Vagina (tissue), 2 donors: ENCODE data around the gene RETREG1. TPM values are rescaled to one million over a fixed set of nuclear protein-coding genes. Genes with fewer than 3 reads are reported as not detected.
A peak's percentile ranks its signal among the peaks of the same experiment; 100 is the strongest.

Experiments used
- DNase-seq, 2 donors: peaks; one replicate each; pipeline ENCODE4 v3.0.0-alpha.2; 2017; ENCODE audit errors: extremely low spot score in 2 of 2
- H3K27ac ChIP-seq: fragments of 200-600 bp; sonication (generic); one replicate; pipeline ENCODE4 v1.5.1; 2019
- H3K27me3 ChIP-seq: fragments of 200-600 bp; sonication (generic); one replicate; pipeline ENCODE4 v1.5.1; 2019
- H3K36me3 ChIP-seq, 2 donors: fragments of 200-600 bp; sonication (generic); one replicate each; pipeline ENCODE4 v1.5.1; 2017 to 2019
- H3K4me1 ChIP-seq: fragments of 200-600 bp; sonication (generic); one replicate; pipeline ENCODE4 v1.5.1; 2019
- H3K4me3 ChIP-seq, 2 donors: fragments of 200-600 bp; sonication (generic); 1 replicate in 1 of 2; 2 replicates in 1 of 2; pipeline ENCODE4 v1.5.1; 2016 to 2019
- H3K9me3 ChIP-seq: fragments of 200-600 bp; sonication (generic); one replicate; pipeline ENCODE4 v1.5.1; 2019
- CTCF ChIP-seq, 3 experiments: fragments of 450-650 bp in 2 of 3; fragments of 200-600 bp in 1 of 3; sonication (generic) in 1 of 3; IDR thresholded peaks; one replicate each; pipeline ENCODE4 v1.5.1; 2017 to 2019; ENCODE audit warnings: antibody characterized with exemption in 3 of 3, mild to moderate bottlenecking in 2 of 3, moderate library complexity in 2 of 3
- POLR2A ChIP-seq, 2 donors: fragments of 450-650 bp; IDR thresholded peaks; one replicate each; pipeline ENCODE4 v1.6.1; 2017; ENCODE audit warnings: antibody characterized with exemption in 2 of 2, mild to moderate bottlenecking in 2 of 2, moderate library complexity in 2 of 2
- POLR2AphosphoS5 ChIP-seq, 2 donors: sonication (generic); formaldehyde crosslinking; IDR thresholded peaks; one replicate each; pipeline ENCODE4 v1.9.0; 2017; ENCODE audit warnings: antibody characterized with exemption in 2 of 2, mild to moderate bottlenecking in 2 of 2, low read depth in 1 of 2; ENCODE audit not compliant: insufficient read depth in 1 of 2
- intact Hi-C: fragments of 100-400 bp; cut with DNase I; formaldehyde crosslinking; loops from one replicate; pipeline ENCODE4 v1.15.1; 2023
- total RNA-seq: library from RNA; depleted of rRNA; stranded (reverse); fragments of >200 nt; gene quantifications from one replicate; pipeline ENCODE4 v1.2.3, GENCODE V29; 2016

RETREG1 gene
- total RNA-seq, 1 donor from 2014 or later = 27.7 TPM

GRCh38 chr5:16663840-16664239 lies 47.0 kb upstream of the RETREG1 start:
- H3K27me3 ChIP-seq = no peaks in the 10 kb centered on the region
- no peak for DNase-seq
- intact Hi-C loops = no loop called here
- H3K4me1 ChIP-seq = peaks cover 9% of the 10 kb centered on the region
- H3K36me3 ChIP-seq = peaks cover 0 to 10% of the 10 kb centered on the region in 2 donors
- no peak overlapping the region for H3K27ac ChIP-seq
- no peak for TF ChIP-seq POLR2AphosphoS5 (IDR thresholded peaks at IDR 0.05; ENCODE audit: insufficient read depth in 1 of 2, low read depth in 1 of 2)
- TF ChIP-seq POLR2A (IDR thresholded peaks at IDR 0.05) = no peak
- H3K4me3 ChIP-seq = no peak overlapping the region
- H3K9me3 ChIP-seq = no peaks in the 10 kb centered on the region

GRCh38 chr5:16661713-16662112 lies 44.9 kb upstream of the RETREG1 start:
- DNase-seq = no peak
- no peak for TF ChIP-seq CTCF (IDR thresholded peaks at IDR 0.05)
- TF ChIP-seq POLR2A (IDR thresholded peaks at IDR 0.05) = no peak
- TF ChIP-seq POLR2AphosphoS5 (IDR thresholded peaks at IDR 0.05; ENCODE audit: insufficient read depth in 1 of 2, low read depth in 1 of 2) = no peak
- intact Hi-C loops = no loop called here
- Histone ChIP-seq H3K4me1 (peaks cover 9% of the 10 kb centered on the region), H3K9me3 (no peaks in the 10 kb centered on the region), H3K4me3 (no peak overlapping the region), H3K27me3 (no peaks in the 10 kb centered on the region), H3K27ac (no peak overlapping the region), H3K36me3 (no peaks in the 10 kb centered on the region)

GRCh38 chr5:16660982-16661381 lies 44.2 kb upstream of the RETREG1 start:
- no peaks in the 10 kb centered on the region for H3K9me3 ChIP-seq
- no peak overlapping the region for H3K4me3 ChIP-seq
- no peak for DNase-seq
- peaks cover 7% of the 10 kb centered on the region for H3K4me1 ChIP-seq
- no peak overlapping the region for H3K27ac ChIP-seq
- H3K36me3 ChIP-seq = no peaks in the 10 kb centered on the region
- intact Hi-C loops = no loop called here
- no peaks in the 10 kb centered on the region for H3K27me3 ChIP-seq
- TF ChIP-seq CTCF (IDR thresholded peaks at IDR 0.05) = no peak
- TF ChIP-seq POLR2AphosphoS5 (IDR thresholded peaks at IDR 0.05; ENCODE audit: insufficient read depth in 1 of 2, low read depth in 1 of 2) = no peak
- no peak for TF ChIP-seq POLR2A (IDR thresholded peaks at IDR 0.05)

- H3K27me3 ChIP-seq = no peaks in the 10 kb centered on the region
- no peak for DNase-seq
- no peak overlapping the region for H3K27ac ChIP-seq
- no peaks in the 10 kb centered on the region for H3K36me3 ChIP-seq
- H3K4me3 ChIP-seq = no peak overlapping the region
- H3K9me3 ChIP-seq = no peaks in the 10 kb centered on the region
- TF ChIP-seq CTCF (IDR thresholded peaks at IDR 0.05) (no peak), POLR2A (IDR thresholded peaks at IDR 0.05) (no peak), POLR2AphosphoS5 (IDR thresholded peaks at IDR 0.05; ENCODE audit: insufficient read depth in 1 of 2, low read depth in 1 of 2) (no peak)
- peaks cover 7% of the 10 kb centered on the region for H3K4me1 ChIP-seq
- intact Hi-C loops = no loop called here
Observed at GRCh38 chr5:16659536-16659935, 42.7 kb upstream of the RETREG1 start.

GRCh38 chr5:16656561-16657191 lies 39.9 kb upstream of the RETREG1 start:
- TF ChIP-seq POLR2A (IDR thresholded peaks at IDR 0.05) (no peak), CTCF (IDR thresholded peaks at IDR 0.05) (no peak), POLR2AphosphoS5 (IDR thresholded peaks at IDR 0.05; ENCODE audit: insufficient read depth in 1 of 2, low read depth in 1 of 2) (no peak)
- Histone ChIP-seq H3K4me3 (no peak overlapping the region), H3K27me3 (no peaks in the 10 kb centered on the region), H3K9me3 (no peaks in the 10 kb centered on the region), H3K27ac (no peak overlapping the region), H3K36me3 (no peaks in the 10 kb centered on the region), H3K4me1 (peaks cover 7% of the 10 kb centered on the region)
- intact Hi-C loops = no loop called here
- peak in 1 of 2 donors; percentile 58 for DNase-seq
